ENCODE results near the gene SRSF8. TPM values are rescaled to one million over a fixed set of nuclear protein-coding genes. Genes with fewer than 3 reads are reported as not detected.
"Not testable (repeated sequence)": the region's sequence is repeated elsewhere in the genome, so short reads cannot be mapped to it uniquely, and the experiment has no call there.

Gene SRSF8
- total RNA-seq, 1 experiment from 2014 or later = 31.0 TPM

- H3K9ac ChIP-seq (ENCODE audit: low read length) = no peak overlapping the region
- TF ChIP-seq JUND (IDR thresholded peaks at IDR 0.05) (no peak), ZBTB33 (IDR thresholded peaks at IDR 0.05; ENCODE audit: extremely low read depth, insufficient replicate concordance, low read length) (no peak), SP1 (IDR thresholded peaks at IDR 0.05; ENCODE audit: low read depth) (no peak), EZH2 (IDR thresholded peaks at IDR 0.05) (no peak), POLR2AphosphoS5 (IDR thresholded peaks at IDR 0.05; ENCODE audit: low read depth, low read length) (no peak), MAX (IDR thresholded peaks at IDR 0.05) (no peak), FOSL1 (IDR thresholded peaks at IDR 0.05; ENCODE audit: low read depth) (no peak)
- no peaks in the 10 kb centered on the region for H3K79me2 ChIP-seq (ENCODE audit: insufficient read depth, low read length)
- no peaks in the 10 kb centered on the region for H3K4me1 ChIP-seq (ENCODE audit: control insufficient read depth in 1 of 2, insufficient read depth in 2 of 2, low read length in 2 of 2)
- DNase-seq (ENCODE audit: low read depth, low spot score) (no peak), ATAC-seq (no peak)
- H3K9me2 ChIP-seq (ENCODE audit: insufficient read depth) = no peaks in the 10 kb centered on the region
- H3K9me3 ChIP-seq (ENCODE audit: control insufficient read depth in 1 of 2, insufficient read depth in 1 of 2, low read depth in 1 of 2, low read length in 2 of 2) = no peaks in the 10 kb centered on the region
- no peak overlapping the region for H3K4me2 ChIP-seq (ENCODE audit: low read length)
- no peak overlapping the region for H2AFZ ChIP-seq (ENCODE audit: low read depth, low read length, poor library complexity, severe bottlenecking)
- no peaks in the 10 kb centered on the region for H4K20me1 ChIP-seq (ENCODE audit: insufficient read depth)
- H3K4me3 ChIP-seq (replicated peaks in 1 of 2; ENCODE audit: low read depth in 1 of 2, low read length in 2 of 2) = no peak overlapping the region
- intact Hi-C loops (cut with micrococcal nuclease) = no loop called here
- CTCF ChIA-PET = no interaction called here
- RAD21 ChIA-PET (ENCODE audit: low non-redundant PET in 1 of 2, low total read pairs in 2 of 2, uncharacterized antibody in 2 of 2, unreplicated experiment in 2 of 2) = no interaction called here
- H3K27ac ChIP-seq (ENCODE audit: low read depth, low read length) = no peak overlapping the region
- no peaks in the 10 kb centered on the region for H3K36me3 ChIP-seq (ENCODE audit: control insufficient read depth in 1 of 2, insufficient read depth in 2 of 2, low read length in 2 of 2)
- peaks cover 16% of the 10 kb centered on the region for H3K27me3 ChIP-seq (ENCODE audit: insufficient read depth, low read length)
- POLR2A ChIA-PET = no interaction called here
- BruUV-seq (replicated peaks) = no TSS peak
These were observed 20.9 kb upstream of the SRSF8 start for GRCh38 chr11:95045812-95046211.

GRCh38 chr11:95049122-95049521 lies 17.6 kb upstream of the SRSF8 start, which contains the start of gene KDM4F:
Gene KDM4F (plus strand): TSS chr11:95049422.
- ATAC-seq; intact Hi-C loops (cut with micrococcal nuclease); RAD21 ChIA-PET (ENCODE audit: low non-redundant PET in 1 of 2, low total read pairs in 2 of 2, uncharacterized antibody in 2 of 2, unreplicated experiment in 2 of 2); H3K9me3 ChIP-seq (ENCODE audit: control insufficient read depth in 1 of 2, insufficient read depth in 1 of 2, low read depth in 1 of 2, low read length in 2 of 2); H3K4me1 ChIP-seq (ENCODE audit: control insufficient read depth in 1 of 2, insufficient read depth in 2 of 2, low read length in 2 of 2); H3K4me3 ChIP-seq (replicated peaks in 1 of 2; ENCODE audit: low read depth in 1 of 2, low read length in 2 of 2); H3K27ac ChIP-seq (ENCODE audit: low read depth, low read length); CTCF ChIA-PET; H3K9ac ChIP-seq (ENCODE audit: low read length); H3K36me3 ChIP-seq (ENCODE audit: control insufficient read depth in 1 of 2, insufficient read depth in 2 of 2, low read length in 2 of 2); BruUV-seq (replicated peaks); H3K79me2 ChIP-seq (ENCODE audit: insufficient read depth, low read length); H4K20me1 ChIP-seq (ENCODE audit: insufficient read depth); H3K9me2 ChIP-seq (ENCODE audit: insufficient read depth); H3K4me2 ChIP-seq (ENCODE audit: low read length); H2AFZ ChIP-seq (ENCODE audit: low read depth, low read length, poor library complexity, severe bottlenecking); POLR2A ChIA-PET; DNase-seq (ENCODE audit: low read depth, low spot score): not testable (repeated sequence)
- peaks cover 16% of the 10 kb centered on the region for H3K27me3 ChIP-seq (ENCODE audit: insufficient read depth, low read length)
